ENCODE measurements around the gene CMIP.

Gene CMIP

GRCh38 chr16:81453091-81453728, 8.6 kb downstream of the CMIP start:
- H3K4me3 ChIP-seq (ENCODE audit: low read depth, low read length), result no peak overlapping the region
- no peak for TF ChIP-seq CTCF (IDR thresholded peaks at IDR 0.05; ENCODE audit: low read depth, low read length, missing control alignments)
- DNase-seq (ENCODE audit: low read depth), result no peak

- H3K4me3 ChIP-seq (ENCODE audit: low read depth, low read length), result no peak overlapping the region
- TF ChIP-seq CTCF (IDR thresholded peaks at IDR 0.05; ENCODE audit: low read depth, low read length, missing control alignments), result no peak
- no peak for DNase-seq (ENCODE audit: low read depth)
These were observed 9.4 kb downstream of the CMIP start for GRCh38 chr16:81454044-81454443.

GRCh38 chr16:81455006-81455405, 10.4 kb downstream of the CMIP start:
- TF ChIP-seq CTCF (IDR thresholded peaks at IDR 0.05; ENCODE audit: low read depth, low read length, missing control alignments), result no peak
- no peak for DNase-seq (ENCODE audit: low read depth)
- no peak overlapping the region for H3K4me3 ChIP-seq (ENCODE audit: low read depth, low read length)

- DNase-seq (ENCODE audit: low read depth), result no peak
- no peak for TF ChIP-seq CTCF (IDR thresholded peaks at IDR 0.05; ENCODE audit: low read depth, low read length, missing control alignments)
- H3K4me3 ChIP-seq (ENCODE audit: low read depth, low read length), result no peak overlapping the region
These were observed 11.3 kb downstream of the CMIP start for GRCh38 chr16:81455720-81456494.

- H3K4me3 ChIP-seq (ENCODE audit: low read depth, low read length), result no peak overlapping the region
- no peak for TF ChIP-seq CTCF (IDR thresholded peaks at IDR 0.05; ENCODE audit: low read depth, low read length, missing control alignments)
- no peak for DNase-seq (ENCODE audit: low read depth)
These were observed 12.1 kb downstream of the CMIP start for GRCh38 chr16:81456523-81457325.

GRCh38 chr16:81457326-81458133, 12.9 kb downstream of the CMIP start:
- TF ChIP-seq CTCF (IDR thresholded peaks at IDR 0.05; ENCODE audit: low read depth, low read length, missing control alignments), result no peak
- no peak for DNase-seq (ENCODE audit: low read depth)
- H3K4me3 ChIP-seq (ENCODE audit: low read depth, low read length), result no peak overlapping the region

Data from GM12864 (cell line).